Osteoblast (primary cell): ENCODE measurements around the gene DDIT4. TPM values are rescaled to one million over a fixed set of nuclear protein-coding genes. Genes with fewer than 3 reads are reported as not detected.

Experiments used
- DNase-seq: peaks from one replicate; pipeline ENCODE4 v3.0.0; 2011; ENCODE audit warnings: low spot score, mixed read lengths; ENCODE audit not compliant: insufficient read length; ENCODE audit errors: missing footprints
- H2AFZ ChIP-seq: 2 replicates; pipeline ENCODE4 v1.6.0; 2011; ENCODE audit warnings: mild to moderate bottlenecking, low read length
- H3K27ac ChIP-seq: 2 replicates; pipeline ENCODE4 v1.5.1; 2011; ENCODE audit warnings: mild to moderate bottlenecking, low read depth, low read length, moderate library complexity
- H3K27me3 ChIP-seq: 2 replicates; pipeline ENCODE4 v1.6.0; 2012; ENCODE audit warnings: mild to moderate bottlenecking, control low read depth, inconsistent platforms, low read length, moderate library complexity; ENCODE audit not compliant: insufficient read depth
- H3K36me3 ChIP-seq: 2 replicates; pipeline ENCODE4 v1.5.1; 2011; ENCODE audit warnings: mild to moderate bottlenecking, low read length, control low read depth, moderate library complexity; ENCODE audit not compliant: insufficient read depth
- H3K4me1 ChIP-seq: 2 replicates; pipeline ENCODE4 v1.5.1; 2011; ENCODE audit warnings: mild to moderate bottlenecking, low read length, control low read depth, moderate library complexity; ENCODE audit not compliant: insufficient read depth
- H3K4me2 ChIP-seq: 2 replicates; pipeline ENCODE4 v1.6.0; 2011; ENCODE audit warnings: mild to moderate bottlenecking, low read length; ENCODE audit not compliant: insufficient read depth
- H3K4me3 ChIP-seq: fragments of 200-600 bp; sonication (generic); 3 replicates; pipeline ENCODE4 v1.5.1; 2012; ENCODE audit warnings: mild to moderate bottlenecking, low read length, inconsistent platforms; ENCODE audit not compliant: insufficient read depth
- H3K79me2 ChIP-seq: 2 replicates; pipeline ENCODE4 v1.6.0; 2012; ENCODE audit warnings: mild to moderate bottlenecking, low read length, control low read depth, inconsistent platforms; ENCODE audit not compliant: insufficient read depth
- H3K9me3 ChIP-seq: 2 replicates; pipeline ENCODE4 v1.5.1; 2011; ENCODE audit warnings: low read depth, low read length, control low read depth
- H4K20me1 ChIP-seq: 2 replicates; pipeline ENCODE4 v1.6.0; 2012; ENCODE audit warnings: mild to moderate bottlenecking, low read length, control low read depth; ENCODE audit not compliant: insufficient read depth
- CTCF ChIP-seq: IDR thresholded peaks from 2 replicates; pipeline ENCODE4 v1.5.1; 2011; ENCODE audit warnings: mild to moderate bottlenecking, low read depth, low read length, moderate library complexity; ENCODE audit errors: extremely low read depth
- total RNA-seq: library from RNA; depleted of rRNA; stranded (reverse); fragments of >200 nt; gene quantifications from 2 replicates; pipeline ENCODE4 v1.2.3, GENCODE V29; 2012

The DDIT4 gene
- total RNA-seq, 1 donor, result 522 TPM

GRCh38 chr10:72228318-72228751 lies 45.4 kb upstream of the DDIT4 start:
- no peak for TF ChIP-seq CTCF
- Histone ChIP-seq H3K36me3 (peaks cover 23% of the 10 kb centered on the region), H4K20me1 (peaks cover 3% of the 10 kb centered on the region), H3K4me3 (no peak overlapping the region), H2AFZ (no peak overlapping the region), H3K4me2 (no peak overlapping the region), H3K27ac (no peak overlapping the region), H3K4me1 (peaks cover 11% of the 10 kb centered on the region), H3K79me2 (peaks cover 6% of the 10 kb centered on the region), H3K9me3 (no peaks in the 10 kb centered on the region), H3K27me3 (no peaks in the 10 kb centered on the region)
- no peak for DNase-seq

GRCh38 chr10:72229261-72230251 lies 44.2 kb upstream of the DDIT4 start:
- Histone ChIP-seq H3K27ac (peak overlapping the region; percentile 58), H3K4me3 (no peak overlapping the region), H2AFZ (no peak overlapping the region), H3K27me3 (no peaks in the 10 kb centered on the region), H3K79me2 (peaks cover 2% of the 10 kb centered on the region), H3K4me1 (peaks cover 5% of the 10 kb centered on the region), H4K20me1 (peaks cover 3% of the 10 kb centered on the region), H3K9me3 (no peaks in the 10 kb centered on the region), H3K4me2 (no peak overlapping the region), H3K36me3 (peaks cover 25% of the 10 kb centered on the region)
- no peak for TF ChIP-seq CTCF
- no peak for DNase-seq

- peaks cover 2% of the 10 kb centered on the region for H3K79me2 ChIP-seq
- H3K4me1 ChIP-seq, result peaks cover 5% of the 10 kb centered on the region
- H4K20me1 ChIP-seq, result no peaks in the 10 kb centered on the region
- no peaks in the 10 kb centered on the region for H3K9me3 ChIP-seq
- H3K4me2 ChIP-seq, result no peak overlapping the region
- DNase-seq, result no peak
- H3K36me3 ChIP-seq, result peaks cover 29% of the 10 kb centered on the region
- no peak overlapping the region for H3K4me3 ChIP-seq
- H3K27ac ChIP-seq, result no peak overlapping the region
- no peak for TF ChIP-seq CTCF
- H2AFZ ChIP-seq, result no peak overlapping the region
- no peaks in the 10 kb centered on the region for H3K27me3 ChIP-seq
These were observed 40.1 kb upstream of the DDIT4 start for GRCh38 chr10:72233621-72234020.

GRCh38 chr10:72234560-72235095 lies 39.1 kb upstream of the DDIT4 start:
- Histone ChIP-seq H3K27me3 (no peaks in the 10 kb centered on the region), H2AFZ (no peak overlapping the region), H4K20me1 (no peaks in the 10 kb centered on the region), H3K4me2 (no peak overlapping the region), H3K36me3 (peaks cover 29% of the 10 kb centered on the region), H3K27ac (no peak overlapping the region), H3K9me3 (no peaks in the 10 kb centered on the region), H3K4me3 (no peak overlapping the region), H3K4me1 (peaks cover under 1% of the 10 kb centered on the region), H3K79me2 (peaks cover 2% of the 10 kb centered on the region)
- TF ChIP-seq CTCF, result no peak
- DNase-seq, result no peak
